ENCODE measurements around the gene CLASP2.

CLASP2 gene

DNA sequence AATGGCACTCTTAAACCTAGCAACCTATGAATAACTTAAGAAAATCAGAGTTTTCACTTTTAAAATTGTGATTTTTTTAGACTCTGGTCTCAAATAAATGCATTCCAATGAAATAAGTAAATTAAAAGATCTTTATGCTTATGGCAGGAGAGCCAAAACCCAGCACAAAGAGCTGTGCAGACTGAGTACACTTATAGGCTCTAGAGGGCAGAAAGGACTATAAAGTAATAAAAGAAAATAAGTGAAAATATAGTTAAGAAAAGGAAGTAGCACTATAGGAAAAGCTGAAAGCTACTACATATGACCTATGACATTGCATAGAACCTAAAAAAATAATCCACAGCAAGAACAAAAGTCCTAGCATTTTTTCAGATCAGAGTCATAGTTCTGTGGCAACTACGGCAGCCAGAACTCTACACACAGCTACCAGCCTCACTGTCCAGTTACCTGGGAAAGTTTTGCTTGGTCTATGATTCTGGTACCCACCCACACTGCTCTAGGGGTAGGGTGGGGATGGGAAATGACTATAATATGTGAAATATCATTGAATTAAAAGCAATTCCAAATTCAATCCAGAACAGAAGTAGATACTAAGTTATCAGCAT is 30.5 kb downstream of the CLASP2 start:
- Histone ChIP-seq H3F3A (ENCODE audit: insufficient read depth) (peaks cover 4% of the 10 kb centered on the region; the same call in 1 of the 2 replicates), H3K4me3 (ENCODE audit: insufficient read depth, low read length, poor library complexity, severe bottlenecking) (no peak overlapping the region), H3K27ac (ENCODE audit: low read depth, low read length) (no peak overlapping the region), H3K9ac (ENCODE audit: low read length) (no peak overlapping the region), H3K9me2 (replicated peaks; ENCODE audit: insufficient read depth, low read length) (no peaks in the 10 kb centered on the region), H2AFZ (ENCODE audit: low read depth, low read length, severe bottlenecking) (no peak overlapping the region), H3K79me2 (ENCODE audit: insufficient read depth, low read length) (peaks cover 2% of the 10 kb centered on the region), H4K20me1 (ENCODE audit: low read depth, low read length) (no peaks in the 10 kb centered on the region), H3K36me3 (ENCODE audit: low read length) (peaks cover 17% of the 10 kb centered on the region; the same call in 1 of the 2 replicates), H3K4me2 (ENCODE audit: low read depth, low read length, poor library complexity, severe bottlenecking) (no peak overlapping the region), H3K9me3 (ENCODE audit: insufficient read depth, low read length) (no peaks in the 10 kb centered on the region), H3K27me3 (ENCODE audit: low read length) (no peaks in the 10 kb centered on the region)
- TF ChIP-seq, protein P1, sequence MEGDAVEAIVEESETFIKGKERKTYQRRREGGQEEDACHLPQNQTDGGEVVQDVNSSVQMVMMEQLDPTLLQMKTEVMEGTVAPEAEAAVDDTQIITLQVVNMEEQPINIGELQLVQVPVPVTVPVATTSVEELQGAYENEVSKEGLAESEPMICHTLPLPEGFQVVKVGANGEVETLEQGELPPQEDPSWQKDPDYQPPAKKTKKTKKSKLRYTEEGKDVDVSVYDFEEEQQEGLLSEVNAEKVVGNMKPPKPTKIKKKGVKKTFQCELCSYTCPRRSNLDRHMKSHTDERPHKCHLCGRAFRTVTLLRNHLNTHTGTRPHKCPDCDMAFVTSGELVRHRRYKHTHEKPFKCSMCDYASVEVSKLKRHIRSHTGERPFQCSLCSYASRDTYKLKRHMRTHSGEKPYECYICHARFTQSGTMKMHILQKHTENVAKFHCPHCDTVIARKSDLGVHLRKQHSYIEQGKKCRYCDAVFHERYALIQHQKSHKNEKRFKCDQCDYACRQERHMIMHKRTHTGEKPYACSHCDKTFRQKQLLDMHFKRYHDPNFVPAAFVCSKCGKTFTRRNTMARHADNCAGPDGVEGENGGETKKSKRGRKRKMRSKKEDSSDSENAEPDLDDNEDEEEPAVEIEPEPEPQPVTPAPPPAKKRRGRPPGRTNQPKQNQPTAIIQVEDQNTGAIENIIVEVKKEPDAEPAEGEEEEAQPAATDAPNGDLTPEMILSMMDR (IDR thresholded peaks at IDR 0.05; ENCODE audit: insufficient read depth, low read length, poor library complexity, severe bottlenecking), result no peak
- TF ChIP-seq EZH2phosphoT487 (conservative IDR thresholded peaks at IDR 0.05; ENCODE audit: low read length), result no peak

DNA sequence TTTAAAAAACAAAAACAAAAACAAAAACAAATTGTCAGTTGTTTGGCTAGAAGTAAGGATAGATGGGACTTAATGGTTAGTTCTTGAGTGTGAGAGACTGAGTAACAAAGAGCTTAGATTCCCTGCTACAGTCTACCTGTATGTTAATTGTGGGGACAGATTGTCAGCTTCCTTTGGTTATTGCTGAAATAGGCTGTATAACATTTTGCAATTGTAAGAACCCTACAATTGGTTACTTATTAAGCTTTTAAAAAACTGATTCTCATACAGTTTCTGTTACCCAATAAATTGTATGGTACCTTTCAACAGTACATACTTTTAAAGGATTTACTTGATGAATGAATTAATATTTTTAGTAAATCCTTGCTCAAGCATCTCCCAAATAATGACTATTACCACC is 35.3 kb downstream of the CLASP2 start:
- Histone ChIP-seq H4K20me1 (ENCODE audit: low read depth, low read length) (no peaks in the 10 kb centered on the region), H3K4me3 (ENCODE audit: insufficient read depth, low read length, poor library complexity, severe bottlenecking) (no peak overlapping the region), H3K9ac (ENCODE audit: low read length) (no peak overlapping the region), H3K79me2 (ENCODE audit: insufficient read depth, low read length) (no peaks in the 10 kb centered on the region), H2AFZ (ENCODE audit: low read depth, low read length, severe bottlenecking) (no peak overlapping the region), H3F3A (ENCODE audit: insufficient read depth) (peaks cover 4% of the 10 kb centered on the region; the same call in 1 of the 2 replicates), H3K9me3 (ENCODE audit: insufficient read depth, low read length) (0 out of 2 replicates have a peak, but pooled peaks cover 9% of the 10 kb centered on the region), H3K4me2 (ENCODE audit: low read depth, low read length, poor library complexity, severe bottlenecking) (no peak overlapping the region), H3K9me2 (replicated peaks; ENCODE audit: insufficient read depth, low read length) (no peaks in the 10 kb centered on the region), H3K27me3 (ENCODE audit: low read length) (no peaks in the 10 kb centered on the region), H3K36me3 (ENCODE audit: low read length) (peaks cover 38% of the 10 kb centered on the region), H3K27ac (ENCODE audit: low read depth, low read length) (no peak overlapping the region)
- TF ChIP-seq, protein P1 (IDR thresholded peaks at IDR 0.05; ENCODE audit: insufficient read depth, low read length, poor library complexity, severe bottlenecking), result no peak

DNA sequence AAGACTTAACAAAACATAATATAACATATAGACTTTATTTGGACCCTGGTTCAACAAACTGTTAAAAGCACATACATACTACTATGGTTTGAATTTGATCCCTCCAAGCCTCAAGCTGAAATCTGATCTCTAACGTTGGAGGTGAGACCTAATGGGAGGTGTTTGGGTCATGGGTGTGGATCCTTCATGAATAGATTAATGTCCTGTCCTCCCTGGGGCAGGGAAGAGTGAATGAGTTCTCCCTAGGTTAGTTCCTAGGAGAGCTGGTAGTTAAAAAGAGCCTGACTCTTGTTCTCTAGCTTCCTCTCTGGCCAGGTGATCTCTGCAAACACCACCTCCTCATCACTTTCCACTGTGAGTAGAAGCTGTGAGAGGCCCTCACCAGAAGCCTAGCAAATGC is 36.4 kb downstream of the CLASP2 start:
- Histone ChIP-seq H3K9me2 (replicated peaks; ENCODE audit: insufficient read depth, low read length) (no peaks in the 10 kb centered on the region), H2AFZ (ENCODE audit: low read depth, low read length, severe bottlenecking) (no peak overlapping the region), H3K9ac (ENCODE audit: low read length) (no peak overlapping the region), H3K27me3 (ENCODE audit: low read length) (no peaks in the 10 kb centered on the region), H3K9me3 (ENCODE audit: insufficient read depth, low read length) (0 out of 2 replicates have a peak, but pooled peaks cover 9% of the 10 kb centered on the region), H3K27ac (ENCODE audit: low read depth, low read length) (no peak overlapping the region), H3K4me3 (ENCODE audit: insufficient read depth, low read length, poor library complexity, severe bottlenecking) (no peak overlapping the region), H4K20me1 (ENCODE audit: low read depth, low read length) (no peaks in the 10 kb centered on the region), H3K36me3 (ENCODE audit: low read length) (peaks cover 36% of the 10 kb centered on the region), H3F3A (ENCODE audit: insufficient read depth) (no peaks in the 10 kb centered on the region), H3K79me2 (ENCODE audit: insufficient read depth, low read length) (no peaks in the 10 kb centered on the region), H3K4me2 (ENCODE audit: low read depth, low read length, poor library complexity, severe bottlenecking) (no peak overlapping the region)
- TF ChIP-seq, protein P1 (IDR thresholded peaks at IDR 0.05; ENCODE audit: insufficient read depth, low read length, poor library complexity, severe bottlenecking), result no peak

Data from SU-DHL-6 (cell line).